NT2/D1 (cell line): ENCODE data around the gene PLCB4.

Experiments used
- DNase-seq: peaks from one replicate; pipeline ENCODE4 v3.0.0-alpha.2; 2011; ENCODE audit warnings: low read depth, low spot score
- H3K27me3 ChIP-seq: 2 replicates; pipeline ENCODE4 v1.6.0; 2011; ENCODE audit warnings: mild to moderate bottlenecking; ENCODE audit not compliant: insufficient read length, insufficient read depth
- H3K36me3 ChIP-seq: 2 replicates; pipeline ENCODE4 v1.6.1; 2011; ENCODE audit warnings: mild to moderate bottlenecking, low read length, mixed read lengths; ENCODE audit not compliant: insufficient read depth, insufficient read length
- H3K4me1 ChIP-seq: 2 replicates; pipeline ENCODE4 v1.5.1; 2011; ENCODE audit not compliant: insufficient read depth, insufficient read length
- H3K4me3 ChIP-seq: 2 replicates; pipeline ENCODE4 v1.5.1; 2011; ENCODE audit warnings: low read depth; ENCODE audit not compliant: insufficient read length
- H3K9ac ChIP-seq: 2 replicates; pipeline ENCODE4 v1.6.0; 2011; ENCODE audit warnings: low read depth; ENCODE audit not compliant: insufficient read length
- H3K9me3 ChIP-seq: 2 replicates; pipeline ENCODE4 v1.5.1; 2011; ENCODE audit warnings: mild to moderate bottlenecking, low read length; ENCODE audit not compliant: insufficient read depth
- SUZ12 ChIP-seq: IDR thresholded peaks from 2 replicates; pipeline ENCODE4 v1.6.1; 2011; ENCODE audit not compliant: insufficient read length, insufficient read depth; ENCODE audit errors: extremely low read depth
- YY1 ChIP-seq: IDR thresholded peaks from 2 replicates; pipeline ENCODE4 v1.6.1; 2011; ENCODE audit not compliant: insufficient read length, insufficient read depth
- ZNF274 ChIP-seq: IDR thresholded peaks from 2 replicates; pipeline ENCODE4 v1.6.1; 2011; ENCODE audit warnings: mild to moderate bottlenecking, low read depth, low read length

Gene PLCB4

GRCh38 chr20:9286501-9287461 is 217.9 kb downstream of the PLCB4 start:
- Histone ChIP-seq H3K27me3 (no peaks in the 10 kb centered on the region), H3K4me3 (no peak overlapping the region), H3K9me3 (no peaks in the 10 kb centered on the region), H3K36me3 (no peaks in the 10 kb centered on the region), H3K9ac (no peak overlapping the region), H3K4me1 (no peaks in the 10 kb centered on the region)
- TF ChIP-seq ZNF274 (no peak), SUZ12 (no peak), YY1 (no peak)
- no peak for DNase-seq

- no peak overlapping the region for H3K9ac ChIP-seq
- H3K9me3 ChIP-seq = no peaks in the 10 kb centered on the region
- H3K36me3 ChIP-seq = no peaks in the 10 kb centered on the region
- no peaks in the 10 kb centered on the region for H3K4me1 ChIP-seq
- TF ChIP-seq SUZ12 (no peak), ZNF274 (no peak), YY1 (no peak)
- H3K4me3 ChIP-seq = no peak overlapping the region
- H3K27me3 ChIP-seq = no peaks in the 10 kb centered on the region
- DNase-seq = no peak
Measured at GRCh38 chr20:9287826-9288225, 218.9 kb downstream of the PLCB4 start.

- no peaks in the 10 kb centered on the region for H3K4me1 ChIP-seq
- DNase-seq = no peak
- H3K36me3 ChIP-seq = no peaks in the 10 kb centered on the region
- TF ChIP-seq ZNF274 = no peak
- TF ChIP-seq YY1 = no peak
- no peak for TF ChIP-seq SUZ12
- no peaks in the 10 kb centered on the region for H3K9me3 ChIP-seq
- no peak overlapping the region for H3K9ac ChIP-seq
- no peaks in the 10 kb centered on the region for H3K27me3 ChIP-seq
- no peak overlapping the region for H3K4me3 ChIP-seq
Measured at GRCh38 chr20:9290331-9290730, 221.4 kb downstream of the PLCB4 start.

- no peak overlapping the region for H3K9ac ChIP-seq
- no peaks in the 10 kb centered on the region for H3K4me1 ChIP-seq
- H3K36me3 ChIP-seq = no peaks in the 10 kb centered on the region
- no peak overlapping the region for H3K4me3 ChIP-seq
- no peaks in the 10 kb centered on the region for H3K9me3 ChIP-seq
- no peak for DNase-seq
- H3K27me3 ChIP-seq = no peaks in the 10 kb centered on the region
- TF ChIP-seq SUZ12 = no peak
- TF ChIP-seq ZNF274 = no peak
- no peak for TF ChIP-seq YY1
Measured at GRCh38 chr20:9293145-9293544, 224.3 kb downstream of the PLCB4 start.

GRCh38 chr20:9294041-9294440 is 225.2 kb downstream of the PLCB4 start:
- TF ChIP-seq ZNF274 = no peak
- TF ChIP-seq SUZ12 = no peak
- TF ChIP-seq YY1 = no peak
- no peak for DNase-seq
- Histone ChIP-seq H3K36me3 (no peaks in the 10 kb centered on the region), H3K4me3 (no peak overlapping the region), H3K9ac (no peak overlapping the region), H3K27me3 (no peaks in the 10 kb centered on the region), H3K9me3 (no peaks in the 10 kb centered on the region), H3K4me1 (no peaks in the 10 kb centered on the region)

GRCh38 chr20:9298906-9299305 is 230.0 kb downstream of the PLCB4 start:
- Histone ChIP-seq H3K4me3 (no peak overlapping the region), H3K9me3 (no peaks in the 10 kb centered on the region), H3K36me3 (no peaks in the 10 kb centered on the region), H3K9ac (no peak overlapping the region), H3K4me1 (no peaks in the 10 kb centered on the region), H3K27me3 (no peaks in the 10 kb centered on the region)
- DNase-seq = no peak
- no peak for TF ChIP-seq ZNF274
- no peak for TF ChIP-seq YY1
- TF ChIP-seq SUZ12 = no peak

- Histone ChIP-seq H3K36me3 (no peaks in the 10 kb centered on the region), H3K9ac (no peak overlapping the region), H3K4me1 (no peaks in the 10 kb centered on the region), H3K27me3 (no peaks in the 10 kb centered on the region), H3K4me3 (no peak overlapping the region), H3K9me3 (no peaks in the 10 kb centered on the region)
- TF ChIP-seq SUZ12 (no peak), YY1 (no peak), ZNF274 (no peak)
- no peak for DNase-seq
Measured at GRCh38 chr20:9300080-9300479, 231.2 kb downstream of the PLCB4 start.

GRCh38 chr20:9300534-9300933 is 231.6 kb downstream of the PLCB4 start:
- TF ChIP-seq YY1 = no peak
- TF ChIP-seq SUZ12 = no peak
- no peak for TF ChIP-seq ZNF274

More at GRCh38 chr20:9300534-9300933, 231.6 kb downstream of the PLCB4 start:
- H3K9me3 ChIP-seq = no peaks in the 10 kb centered on the region
- H3K27me3 ChIP-seq = no peaks in the 10 kb centered on the region
- no peak for DNase-seq
- H3K9ac ChIP-seq = no peak overlapping the region
- no peaks in the 10 kb centered on the region for H3K36me3 ChIP-seq
- no peak overlapping the region for H3K4me3 ChIP-seq
- no peaks in the 10 kb centered on the region for H3K4me1 ChIP-seq
